HepG2 (cell line): ENCODE data around the gene CSTF1. TPM values are rescaled to one million over a fixed set of nuclear protein-coding genes. Genes with fewer than 3 reads are reported as not detected.

Experiments used
- CERS6 ChIP-seq: sonication (generic); formaldehyde crosslinking; IDR thresholded peaks from 2 replicates; pipeline ENCODE4 v1.5.0; 2020; ENCODE audit warnings: missing genetic modification reagents
- HOXD1 ChIP-seq: sonication (generic); formaldehyde crosslinking; IDR thresholded peaks from 2 replicates; pipeline ENCODE4 v1.5.0; 2020; ENCODE audit warnings: missing genetic modification reagents
- KDM2A ChIP-seq: sonication (generic); formaldehyde crosslinking; IDR thresholded peaks from 2 replicates; pipeline ENCODE4 v1.4.0; 2020; ENCODE audit warnings: low read depth, missing genetic modification reagents, borderline replicate concordance
- MYNN ChIP-seq: sonication (generic); formaldehyde crosslinking; IDR thresholded peaks from 2 replicates; pipeline ENCODE4 v1.4.0; 2020; ENCODE audit warnings: mild to moderate bottlenecking, low read depth, missing genetic modification reagents
- NRL ChIP-seq: sonication (generic); formaldehyde crosslinking; IDR thresholded peaks from 2 replicates; pipeline ENCODE4 v1.5.0; 2020; ENCODE audit warnings: missing genetic modification reagents, mild to moderate bottlenecking, moderate library complexity, borderline replicate concordance
- ZBTB49 ChIP-seq: sonication (generic); formaldehyde crosslinking; IDR thresholded peaks from 2 replicates; pipeline ENCODE4 v1.4.0; 2020; ENCODE audit warnings: missing genetic modification reagents, borderline replicate concordance
- ZNF446 ChIP-seq: sonication (generic); formaldehyde crosslinking; IDR thresholded peaks from 2 replicates; pipeline ENCODE4 v1.5.0; 2020; ENCODE audit warnings: mild to moderate bottlenecking, missing genetic modification reagents
- ZNF605 ChIP-seq: sonication (generic); formaldehyde crosslinking; IDR thresholded peaks from 2 replicates; pipeline ENCODE4 v1.8.0; 2022; ENCODE audit warnings: mild to moderate bottlenecking, missing genetic modification reagents
- ZNF660 ChIP-seq: sonication (generic); formaldehyde crosslinking; IDR thresholded peaks from 2 replicates; pipeline ENCODE4 v1.5.1; 2020; ENCODE audit warnings: mild to moderate bottlenecking, low read depth, missing genetic modification reagents, borderline replicate concordance
- ZNF816 ChIP-seq: sonication (generic); formaldehyde crosslinking; IDR thresholded peaks from 2 replicates; pipeline ENCODE4 v1.8.0; 2022; ENCODE audit warnings: missing genetic modification reagents, mild to moderate bottlenecking, borderline replicate concordance
- polyA plus RNA-seq, 8 experiments: library from polyadenylated mRNA; depleted of rRNA in 3 of 8; stranded (reverse) in 7 of 8; unstranded in 1 of 8; fragments of >200 nt; fragmentation: Illumina TruSeq in 4 of 8; extraction: Trizol in 4 of 8; gene quantifications; 2 replicates each; pipeline versions ENCODE4 v1.2.1 to v1.2.3, GENCODE V29; 2011 to 2016; ENCODE audit warnings: low read depth in 4 of 8, missing spikeins in 1 of 8, mixed read lengths in 1 of 8; ENCODE audit not compliant: insufficient read depth in 1 of 8
- total RNA-seq, 5 experiments: library from RNA; depleted of rRNA; stranded (reverse); fragments of >200 nt; fragmentation: Illumina TruSeq; extraction: Trizol; gene quantifications; 2 replicates each; pipeline ENCODE4 v1.2.3, GENCODE V29; 2016; ENCODE audit warnings: low read depth in 1 of 5
- TF ChIP-seq, protein P1 (sequence below): sonication (generic); formaldehyde crosslinking; IDR thresholded peaks from 2 replicates; pipeline ENCODE4 v1.5.0; 2020; ENCODE audit warnings: missing genetic modification reagents
- TF ChIP-seq, protein P2 (sequence below): sonication (generic); formaldehyde crosslinking; IDR thresholded peaks from 2 replicates; pipeline ENCODE4 v1.9.0; 2022; ENCODE audit warnings: low read depth, missing genetic modification reagents
- TF ChIP-seq, protein P3 (sequence below): sonication (generic); formaldehyde crosslinking; IDR thresholded peaks from one replicate; pipeline ENCODE4 v1.5.1; 2020; ENCODE audit warnings: mild to moderate bottlenecking, missing genetic modification reagents; ENCODE audit errors: not compliant biosample characterization

The CSTF1 gene
- total and polyA plus RNA-seq, 2 of the 13 experiments (the other 11 are each of a cell fraction or from before 2014, with no cell fraction given) = 70.9 to 100 TPM

DNA sequence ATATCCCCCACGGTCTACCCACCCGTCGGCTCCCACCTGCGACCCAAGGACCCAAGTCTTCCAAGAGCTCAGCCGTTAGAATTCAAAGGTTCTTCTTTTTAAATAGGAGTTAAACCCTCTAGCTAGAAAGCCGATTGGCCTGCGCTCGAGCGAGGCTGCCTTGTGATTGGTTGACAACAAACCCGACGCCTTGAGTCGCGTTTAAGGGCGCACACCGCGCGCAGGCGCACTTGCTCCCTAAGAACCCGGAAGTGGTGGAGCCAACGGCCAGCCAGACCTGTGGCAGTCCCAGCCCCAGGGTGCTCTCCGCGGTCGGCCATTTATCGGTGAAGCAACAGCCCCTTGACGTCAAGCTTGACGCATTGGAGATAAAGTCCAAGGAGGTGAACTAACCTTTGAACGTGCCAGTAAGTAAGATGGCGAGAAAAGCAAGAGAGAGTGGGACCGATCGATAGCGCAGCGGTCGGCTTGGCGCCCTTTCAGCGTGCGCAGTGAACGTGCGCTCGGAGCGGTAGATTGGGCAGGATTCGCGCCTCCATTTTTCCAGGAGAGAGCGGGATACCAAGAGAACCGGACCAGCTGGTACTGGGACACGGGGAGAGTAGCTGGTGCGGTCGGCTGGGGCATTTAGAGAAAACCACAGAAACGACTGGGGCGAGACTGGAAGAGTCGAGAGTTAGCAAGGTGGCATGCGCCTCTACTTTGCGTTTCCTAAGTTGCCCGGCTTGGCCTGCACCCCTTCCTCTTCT lies at the start of gene CSTF1, which contains the start of gene AURKA (continued):
- TF ChIP-seq, protein P1, sequence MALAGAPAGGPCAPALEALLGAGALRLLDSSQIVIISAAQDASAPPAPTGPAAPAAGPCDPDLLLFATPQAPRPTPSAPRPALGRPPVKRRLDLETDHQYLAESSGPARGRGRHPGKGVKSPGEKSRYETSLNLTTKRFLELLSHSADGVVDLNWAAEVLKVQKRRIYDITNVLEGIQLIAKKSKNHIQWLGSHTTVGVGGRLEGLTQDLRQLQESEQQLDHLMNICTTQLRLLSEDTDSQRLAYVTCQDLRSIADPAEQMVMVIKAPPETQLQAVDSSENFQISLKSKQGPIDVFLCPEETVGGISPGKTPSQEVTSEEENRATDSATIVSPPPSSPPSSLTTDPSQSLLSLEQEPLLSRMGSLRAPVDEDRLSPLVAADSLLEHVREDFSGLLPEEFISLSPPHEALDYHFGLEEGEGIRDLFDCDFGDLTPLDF (CRISPR knock-in tag) = peak; percentile 99
- no peak; the same call in none of the 2 replicates for TF ChIP-seq ZNF446 (CRISPR knock-in tag)
- TF ChIP-seq NRL (CRISPR knock-in tag) = peak; percentile 99
- peak; percentile 98 for TF ChIP-seq HOXD1
- TF ChIP-seq ZNF816 = no peak; the same call in 1 of the 2 replicates
- peak; percentile 98 for TF ChIP-seq KDM2A (CRISPR knock-in tag)
- 0 out of 2 replicates have a peak, but pooled peaks have one; percentile 34 for TF ChIP-seq CERS6 (CRISPR knock-in tag)
- TF ChIP-seq ZBTB49 (CRISPR knock-in tag) = 0 out of 2 replicates have a peak, but pooled peaks have one; percentile 81
- TF ChIP-seq ZNF605 (CRISPR knock-in tag) = peak; percentile 100
- no peak for TF ChIP-seq ZNF660 (CRISPR knock-in tag)
- TF ChIP-seq, protein P2, sequence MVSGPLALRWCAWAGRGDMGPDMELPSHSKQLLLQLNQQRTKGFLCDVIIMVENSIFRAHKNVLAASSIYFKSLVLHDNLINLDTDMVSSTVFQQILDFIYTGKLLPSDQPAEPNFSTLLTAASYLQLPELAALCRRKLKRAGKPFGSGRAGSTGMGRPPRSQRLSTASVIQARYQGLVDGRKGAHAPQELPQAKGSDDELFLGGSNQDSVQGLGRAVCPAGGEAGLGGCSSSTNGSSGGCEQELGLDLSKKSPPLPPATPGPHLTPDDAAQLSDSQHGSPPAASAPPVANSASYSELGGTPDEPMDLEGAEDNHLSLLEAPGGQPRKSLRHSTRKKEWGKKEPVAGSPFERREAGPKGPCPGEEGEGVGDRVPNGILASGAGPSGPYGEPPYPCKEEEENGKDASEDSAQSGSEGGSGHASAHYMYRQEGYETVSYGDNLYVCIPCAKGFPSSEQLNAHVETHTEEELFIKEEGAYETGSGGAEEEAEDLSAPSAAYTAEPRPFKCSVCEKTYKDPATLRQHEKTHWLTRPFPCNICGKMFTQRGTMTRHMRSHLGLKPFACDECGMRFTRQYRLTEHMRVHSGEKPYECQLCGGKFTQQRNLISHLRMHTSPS (CRISPR knock-in tag) = peak; percentile 79
- TF ChIP-seq, protein P3, sequence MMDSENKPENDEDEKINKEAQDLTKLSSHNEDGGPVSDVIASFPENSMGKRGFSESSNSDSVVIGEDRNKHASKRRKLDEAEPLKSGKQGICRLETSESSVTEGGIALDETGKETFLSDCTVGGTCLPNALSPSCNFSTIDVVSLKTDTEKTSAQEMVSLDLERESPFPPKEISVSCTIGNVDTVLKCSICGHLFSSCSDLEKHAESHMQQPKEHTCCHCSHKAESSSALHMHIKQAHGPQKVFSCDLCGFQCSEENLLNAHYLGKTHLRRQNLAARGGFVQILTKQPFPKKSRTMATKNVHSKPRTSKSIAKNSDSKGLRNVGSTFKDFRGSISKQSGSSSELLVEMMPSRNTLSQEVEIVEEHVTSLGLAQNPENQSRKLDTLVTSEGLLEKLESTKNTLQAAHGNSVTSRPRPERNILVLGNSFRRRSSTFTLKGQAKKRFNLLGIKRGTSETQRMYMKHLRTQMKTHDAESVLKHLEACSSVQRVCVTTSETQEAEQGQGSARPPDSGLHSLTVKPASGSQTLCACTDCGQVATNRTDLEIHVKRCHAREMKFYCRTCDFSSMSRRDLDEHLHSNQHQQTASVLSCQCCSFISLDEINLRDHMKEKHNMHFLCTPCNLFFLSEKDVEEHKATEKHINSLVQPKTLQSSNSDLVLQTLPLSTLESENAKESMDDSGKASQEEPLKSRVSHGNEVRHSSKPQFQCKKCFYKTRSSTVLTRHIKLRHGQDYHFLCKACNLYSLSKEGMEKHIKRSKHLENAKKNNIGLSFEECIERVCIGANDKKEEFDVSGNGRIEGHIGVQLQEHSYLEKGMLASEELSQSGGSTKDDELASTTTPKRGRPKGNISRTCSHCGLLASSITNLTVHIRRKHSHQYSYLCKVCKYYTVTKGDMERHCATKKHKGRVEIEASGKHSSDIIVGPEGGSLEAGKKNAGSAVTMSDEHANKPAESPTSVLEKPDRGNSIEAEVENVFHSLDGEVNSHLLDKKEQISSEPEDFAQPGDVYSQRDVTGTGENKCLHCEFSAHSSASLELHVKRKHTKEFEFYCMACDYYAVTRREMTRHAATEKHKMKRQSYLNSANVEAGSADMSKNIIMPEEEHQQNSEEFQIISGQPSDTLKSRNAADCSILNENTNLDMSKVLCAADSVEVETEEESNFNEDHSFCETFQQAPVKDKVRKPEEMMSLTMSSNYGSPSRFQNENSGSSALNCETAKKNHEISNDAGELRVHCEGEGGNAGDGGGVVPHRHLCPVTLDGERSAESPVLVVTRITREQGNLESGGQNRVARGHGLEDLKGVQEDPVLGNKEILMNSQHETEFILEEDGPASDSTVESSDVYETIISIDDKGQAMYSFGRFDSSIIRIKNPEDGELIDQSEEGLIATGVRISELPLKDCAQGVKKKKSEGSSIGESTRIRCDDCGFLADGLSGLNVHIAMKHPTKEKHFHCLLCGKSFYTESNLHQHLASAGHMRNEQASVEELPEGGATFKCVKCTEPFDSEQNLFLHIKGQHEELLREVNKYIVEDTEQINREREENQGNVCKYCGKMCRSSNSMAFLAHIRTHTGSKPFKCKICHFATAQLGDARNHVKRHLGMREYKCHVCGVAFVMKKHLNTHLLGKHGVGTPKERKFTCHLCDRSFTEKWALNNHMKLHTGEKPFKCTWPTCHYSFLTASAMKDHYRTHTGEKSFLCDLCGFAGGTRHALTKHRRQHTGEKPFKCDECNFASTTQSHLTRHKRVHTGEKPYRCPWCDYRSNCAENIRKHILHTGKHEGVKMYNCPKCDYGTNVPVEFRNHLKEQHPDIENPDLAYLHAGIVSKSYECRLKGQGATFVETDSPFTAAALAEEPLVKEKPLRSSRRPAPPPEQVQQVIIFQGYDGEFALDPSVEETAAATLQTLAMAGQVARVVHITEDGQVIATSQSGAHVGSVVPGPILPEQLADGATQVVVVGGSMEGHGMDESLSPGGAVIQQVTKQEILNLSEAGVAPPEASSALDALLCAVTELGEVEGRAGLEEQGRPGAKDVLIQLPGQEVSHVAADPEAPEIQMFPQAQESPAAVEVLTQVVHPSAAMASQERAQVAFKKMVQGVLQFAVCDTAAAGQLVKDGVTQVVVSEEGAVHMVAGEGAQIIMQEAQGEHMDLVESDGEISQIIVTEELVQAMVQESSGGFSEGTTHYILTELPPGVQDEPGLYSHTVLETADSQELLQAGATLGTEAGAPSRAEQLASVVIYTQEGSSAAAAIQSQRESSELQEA (CRISPR knock-in tag) = peak; percentile 93
- TF ChIP-seq MYNN (CRISPR knock-in tag) = no peak
